WTC11 (cell line): ENCODE data around the gene PODN. TPM values are rescaled to one million over a fixed set of nuclear protein-coding genes. Genes with fewer than 3 reads are reported as not detected.

Experiments used
- ATAC-seq: fragments of 200-7000 bp; cut with Tn5 transposase; 2 replicates; pipeline ENCODE4 v1.10.0; 2021; ENCODE audit warnings: mild to moderate bottlenecking, moderate library complexity
- CTCF ChIA-PET: fragments of 300-600 bp; sonication (Branson Sonifier 250); formaldehyde crosslinking; loops from one replicate; lab custom pipeline; 2021; ENCODE audit warnings: antibody characterized with exemption; lab: Charles Lee
- POLR2A ChIA-PET: fragments of 350-600 bp; sonication (Branson Sonifier 250); formaldehyde crosslinking; loops from one replicate; lab custom pipeline; 2021; ENCODE audit warnings: antibody characterized with exemption; lab: Charles Lee
- DNase-seq: peaks from one replicate; pipeline ENCODE4 v3.0.0; 2021; ENCODE audit warnings: low spot score
- H3K27ac Mint-ChIP-seq: 2 replicates; pipeline ENCODE4 v1.8.0; 2021; ENCODE audit warnings: mixed read lengths
- H3K27me3 Mint-ChIP-seq: 2 replicates; pipeline ENCODE4 v1.8.0; 2021; ENCODE audit warnings: low read depth, mild to moderate bottlenecking, moderate library complexity, mixed read lengths
- H3K36me3 Mint-ChIP-seq: 2 replicates; pipeline ENCODE4 v1.8.0; 2021; ENCODE audit warnings: mixed read lengths
- H3K4me1 Mint-ChIP-seq: 2 replicates; pipeline ENCODE4 v1.8.0; 2022; ENCODE audit warnings: mixed read lengths
- H3K4me3 Mint-ChIP-seq: 2 replicates; pipeline ENCODE4 v1.8.0; 2021; ENCODE audit warnings: mild to moderate bottlenecking, moderate library complexity, mixed read lengths
- H3K9me3 Mint-ChIP-seq: 2 replicates; pipeline ENCODE4 v1.8.0; 2021; ENCODE audit warnings: mixed read lengths
- AFF4 ChIP-seq: sonication (generic); formaldehyde crosslinking; IDR thresholded peaks from 2 replicates; pipeline ENCODE4 v1.8.1; 2023; ENCODE audit warnings: mild to moderate bottlenecking, missing genetic modification reagents, borderline replicate concordance
- CBFB ChIP-seq: sonication (generic); formaldehyde crosslinking; IDR thresholded peaks from 2 replicates; pipeline ENCODE4 v1.8.1; 2022; ENCODE audit warnings: mild to moderate bottlenecking, low read depth, missing genetic modification reagents
- CTCF ChIP-seq: fragments of 200-600 bp; IDR thresholded peaks from 2 replicates; pipeline ENCODE4 v1.8.0; 2022; ENCODE audit warnings: antibody characterized with exemption
- E2F1 ChIP-seq: sonication (generic); formaldehyde crosslinking; IDR thresholded peaks from 2 replicates; pipeline ENCODE4 v1.8.0; 2022; ENCODE audit warnings: mild to moderate bottlenecking, missing genetic modification reagents
- HMGXB4 ChIP-seq: sonication (generic); formaldehyde crosslinking; IDR thresholded peaks from 2 replicates; pipeline ENCODE4 v1.8.1; 2023; ENCODE audit warnings: mild to moderate bottlenecking, moderate library complexity, missing genetic modification reagents
- MYBL2 ChIP-seq: sonication (generic); formaldehyde crosslinking; IDR thresholded peaks from 2 replicates; pipeline ENCODE4 v1.8.1; 2023; ENCODE audit warnings: mild to moderate bottlenecking, moderate library complexity, missing genetic modification reagents
- NR2C2 ChIP-seq: sonication (generic); formaldehyde crosslinking; IDR thresholded peaks from 2 replicates; pipeline ENCODE4 v1.8.0; 2022; ENCODE audit warnings: mild to moderate bottlenecking, missing genetic modification reagents
- NR3C1 ChIP-seq: sonication (generic); formaldehyde crosslinking; conservative IDR thresholded peaks from 2 replicates; pipeline ENCODE4 v1.8.1; 2023; ENCODE audit warnings: low read depth, mild to moderate bottlenecking, missing genetic modification reagents
- PREB ChIP-seq: sonication (generic); formaldehyde crosslinking; IDR thresholded peaks from 2 replicates; pipeline ENCODE4 v1.8.1; 2022; ENCODE audit warnings: mild to moderate bottlenecking, missing genetic modification reagents, moderate library complexity, borderline replicate concordance
- RELA ChIP-seq: sonication (generic); formaldehyde crosslinking; IDR thresholded peaks from 2 replicates; pipeline ENCODE4 v1.8.1; 2022; ENCODE audit warnings: missing genetic modification reagents, mild to moderate bottlenecking, borderline replicate concordance
- SMAD4 ChIP-seq: sonication (generic); formaldehyde crosslinking; IDR thresholded peaks from 2 replicates; pipeline ENCODE4 v1.8.0; 2022; ENCODE audit warnings: mild to moderate bottlenecking, missing genetic modification reagents
- USF2 ChIP-seq: sonication (generic); formaldehyde crosslinking; IDR thresholded peaks from 2 replicates; pipeline ENCODE4 v1.8.1; 2023; ENCODE audit warnings: mild to moderate bottlenecking, missing genetic modification reagents, moderate library complexity
- ZNF532 ChIP-seq: fragments of 250-450 bp; sonication (Bioruptor Pico); IDR thresholded peaks from 2 replicates; pipeline ENCODE4 v1.9.0; 2021; ENCODE audit warnings: mild to moderate bottlenecking, borderline replicate concordance
- total RNA-seq: library from RNA; stranded (reverse); gene quantifications from 3 replicates; pipeline ENCODE4 v1.2.3, GENCODE V29; 2021

Gene PODN
- total RNA-seq, 1 experiment from 2014 or later, result 0.48 TPM

- no peak for TF ChIP-seq ZNF532
- no peak for TF ChIP-seq CBFB (CRISPR knock-in tag)
- TF ChIP-seq NR2C2, result no peak
Measured at GRCh38 chr1:53108646-53109580, 46.9 kb downstream of the PODN start (continued).

- ChIA-PET CTCF (no interaction called here), POLR2A (no interaction called here)
- ATAC-seq (no peak), DNase-seq (no peak)
- Mint-ChIP-seq H3K4me1 (peaks cover 28% of the 10 kb centered on the region), H3K4me3 (no peak overlapping the region), H3K27me3 (no peaks in the 10 kb centered on the region; the same call in 1 of the 2 replicates), H3K9me3 (peaks cover 9% of the 10 kb centered on the region), H3K36me3 (no peaks in the 10 kb centered on the region), H3K27ac (peak overlapping the region; percentile 11; the same call in 1 of the 2 replicates)
- TF ChIP-seq RELA (CRISPR knock-in tag) (no peak), E2F1 (CRISPR knock-in tag) (no peak), HMGXB4 (CRISPR knock-in tag) (no peak), CTCF (no peak), NR3C1 (CRISPR knock-in tag) (no peak), PREB (CRISPR knock-in tag) (no peak), AFF4 (CRISPR knock-in tag) (no peak), MYBL2 (CRISPR knock-in tag) (no peak), SMAD4 (CRISPR knock-in tag) (no peak), USF2 (no peak), NR2C2 (no peak)
Measured at GRCh38 chr1:53110370-53111072, 48.5 kb downstream of the PODN start.
